ENCODE data around the gene ATP1A3.

GRCh38 chr19:41936961-41937360 is 57.1 kb downstream of the ATP1A3 start:
- TF ChIP-seq NFYB (CRISPR knock-in tag; IDR thresholded peaks at IDR 0.05) (no peak), ATF6 (CRISPR knock-in tag; conservative IDR thresholded peaks at IDR 0.05) (no peak), ZNF138 (CRISPR knock-in tag; IDR thresholded peaks at IDR 0.05; ENCODE audit: low read depth) (no peak), ZSCAN30 (CRISPR knock-in tag; IDR thresholded peaks at IDR 0.05) (no peak), HNRNPH1 (optimal IDR thresholded peaks at IDR 0.05; ENCODE audit: low read depth, low read length) (no peak), KAT2B (IDR thresholded peaks at IDR 0.05; ENCODE audit: borderline replicate concordance, low read depth, low read length) (no peak), ETV5 (CRISPR knock-in tag; IDR thresholded peaks at IDR 0.05; ENCODE audit: borderline replicate concordance) (no peak), RFX5 (IDR thresholded peaks at IDR 0.05; ENCODE audit: low read depth, low read length) (no peak), ZNF280B (CRISPR knock-in tag; IDR thresholded peaks at IDR 0.05; ENCODE audit: borderline replicate concordance) (no peak), ZBTB8A (CRISPR knock-in tag; IDR thresholded peaks at IDR 0.05; ENCODE audit: borderline replicate concordance, low read depth) (no peak), ZNF770 (CRISPR knock-in tag; IDR thresholded peaks at IDR 0.05) (no peak)

Data from HepG2 (cell line).